Gastrocnemius medialis (tissue), 4 donors: Measurements from ENCODE around the gene CERK. TPM values are rescaled to one million over a fixed set of nuclear protein-coding genes. Genes with fewer than 3 reads are reported as not detected.

Experiments
- ATAC-seq, 2 donors: fragments of 150-250 bp; one replicate each; pipeline ENCODE4 v1.9.1; 2016
- DNase-seq, 2 donors: peaks; one replicate each; pipeline ENCODE4 v3.0.0-alpha.2; 2019
- H3K27ac ChIP-seq, 4 donors: fragments of 200-600 bp; sonication (generic); 1 replicate in 1 of 4; 2 replicates in 3 of 4; pipeline ENCODE4 v1.5.1; 2016 to 2018; ENCODE audit warnings: mild to moderate bottlenecking in 2 of 4, moderate library complexity in 1 of 4
- H3K27me3 ChIP-seq, 3 donors: fragments of 200-600 bp; sonication (generic) in 2 of 3; 1 replicate in 1 of 3; 2 replicates in 2 of 3; pipeline versions ENCODE4 v1.5.1 to v1.6.0; 2016 to 2019; ENCODE audit warnings: mild to moderate bottlenecking in 1 of 3, moderate library complexity in 1 of 3
- H3K36me3 ChIP-seq, 2 donors: fragments of 200-600 bp; sonication (generic) in 1 of 2; one replicate each; pipeline ENCODE4 v1.5.1; 2017 to 2018
- H3K4me1 ChIP-seq, 2 donors: fragments of 200-600 bp; sonication (generic) in 1 of 2; one replicate each; pipeline ENCODE4 v1.5.1; 2016 to 2017; ENCODE audit warnings: mild to moderate bottlenecking in 2 of 2
- H3K4me3 ChIP-seq, 4 donors: fragments of 200-600 bp; sonication (generic) in 3 of 4; 1 replicate in 1 of 4; 2 replicates in 3 of 4; pipeline ENCODE4 v1.5.1; 2016 to 2019; ENCODE audit warnings: mild to moderate bottlenecking in 2 of 4
- H3K9me3 ChIP-seq, 3 donors: fragments of 200-600 bp; sonication (generic) in 2 of 3; 1 replicate in 1 of 3; 2 replicates in 2 of 3; pipeline ENCODE4 v1.5.1; 2016 to 2019
- CTCF ChIP-seq, 5 experiments: fragments of 450-650 bp in 3 of 5; fragments of 200-600 bp in 2 of 5; sonication (generic) in 2 of 5; IDR thresholded peaks in 4 of 5; conservative IDR thresholded peaks in 1 of 5; 1 replicate in 4 of 5; 2 replicates in 1 of 5; pipeline ENCODE4 v1.5.1; 2016 to 2019; ENCODE audit warnings: antibody characterized with exemption in 5 of 5, mild to moderate bottlenecking in 3 of 5, moderate library complexity in 3 of 5
- POLR2A ChIP-seq, 2 donors: fragments of 450-650 bp; IDR thresholded peaks; one replicate each; pipeline ENCODE4 v1.6.1; 2017; ENCODE audit warnings: antibody characterized with exemption in 2 of 2, mild to moderate bottlenecking in 2 of 2, moderate library complexity in 2 of 2
- in situ Hi-C, 4 donors: fragments of 200-750 bp; cut with MboI; loops; one replicate each; pipeline versions ENCODE4 v1.15.0 to v1.8.0; 2017; ENCODE audit warnings: low sequenced_read_pairs in 4 of 4
- intact Hi-C: fragments of 100-400 bp; cut with DNase I; formaldehyde crosslinking; loops from one replicate; pipeline ENCODE4 v1.15.1; 2023; ENCODE audit warnings: low total_unique reads
- total RNA-seq, 4 donors: library from RNA; depleted of rRNA; stranded (reverse); fragments of >200 nt; gene quantifications; one replicate each; pipeline versions ENCODE4 v1.1.0 to v1.2.3, GENCODE V29; 2016

The CERK gene
- total RNA-seq, 4 donors from 2014 or later: 32.7 to 38.7 (median 34.8) TPM

DNA sequence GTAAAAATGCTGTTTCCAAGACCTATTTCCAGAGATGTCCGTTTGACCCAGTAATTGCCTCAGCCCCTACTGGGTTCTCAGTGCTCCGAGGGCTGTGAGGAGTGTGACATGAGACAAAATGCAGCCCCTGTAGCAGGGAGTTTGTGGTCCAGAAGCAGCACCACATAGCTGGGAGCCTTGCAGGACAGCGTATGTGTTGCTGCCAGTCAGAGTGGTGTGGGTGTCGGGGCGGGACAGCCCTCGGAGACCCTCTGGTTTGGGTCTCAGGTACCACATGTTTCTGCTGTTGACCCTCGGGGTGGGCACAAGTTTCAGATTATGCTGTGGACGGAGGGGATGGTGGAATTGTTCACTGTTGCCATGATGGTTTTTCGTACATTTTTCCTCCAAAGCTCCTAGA, 41.6 kb upstream of the CERK start:
- in situ Hi-C loops (loop anchor here in 1 of 4 donors (25.0 kb wide), 1 partner anchor 217 kb away; no protein-coding TSS in a partner anchor), intact Hi-C loops (no loop called here)
- no peaks in the 10 kb centered on the region for H3K9me3 ChIP-seq
- peaks cover 5 to 23% of the 10 kb centered on the region in 2 donors for H3K4me1 ChIP-seq
- no peak overlapping the region for H3K27ac ChIP-seq
- no peak for DNase-seq
- no peak overlapping the region for H3K4me3 ChIP-seq
- no peaks in the 10 kb centered on the region for H3K36me3 ChIP-seq
- ATAC-seq: no peak
- no peak for TF ChIP-seq CTCF (IDR thresholded peaks at IDR 0.05 in 4 of 5, conservative IDR thresholded peaks at IDR 0.05 in 1 of 5)
- no peak for TF ChIP-seq POLR2A (IDR thresholded peaks at IDR 0.05)
- H3K27me3 ChIP-seq: no peaks in the 10 kb centered on the region

- no peak for TF ChIP-seq CTCF (IDR thresholded peaks at IDR 0.05 in 4 of 5, conservative IDR thresholded peaks at IDR 0.05 in 1 of 5)
- TF ChIP-seq POLR2A (IDR thresholded peaks at IDR 0.05): no peak
- ATAC-seq: no peak
- intact Hi-C loops: no loop called here
- no peaks in the 10 kb centered on the region for H3K9me3 ChIP-seq
- H3K4me1 ChIP-seq: peaks cover 8 to 29% of the 10 kb centered on the region in 2 donors
- no peak overlapping the region for H3K4me3 ChIP-seq
- H3K27me3 ChIP-seq: no peaks in the 10 kb centered on the region
- no peak for DNase-seq
- in situ Hi-C loops: loop anchor here in 1 of 4 donors (25.0 kb wide), 1 partner anchor 217 kb away; no protein-coding TSS in a partner anchor
- no peak overlapping the region for H3K27ac ChIP-seq
- no peaks in the 10 kb centered on the region for H3K36me3 ChIP-seq
Observed at GRCh38 chr22:46779023-46779422, 41.0 kb upstream of the CERK start.

DNA sequence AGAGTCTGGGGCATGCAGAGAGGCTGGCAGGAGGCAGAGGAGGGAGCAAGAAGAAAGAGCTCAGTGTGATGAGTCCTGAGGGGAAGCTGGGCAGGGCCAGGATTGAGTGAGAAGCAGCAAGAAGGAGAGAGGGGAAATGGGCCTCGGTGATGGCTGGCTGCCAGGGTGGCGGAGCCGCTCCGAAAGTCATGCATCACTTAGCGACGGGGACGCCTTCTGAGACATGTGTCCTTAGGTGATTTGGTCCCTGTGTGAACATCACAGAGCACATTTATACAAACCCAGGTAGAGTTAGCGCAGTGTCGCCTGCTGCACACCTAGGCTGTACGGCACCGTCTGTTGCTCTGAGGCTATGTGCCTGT, 39.5 kb upstream of the CERK start:
- H3K27ac ChIP-seq: no peak overlapping the region
- no peaks in the 10 kb centered on the region for H3K27me3 ChIP-seq
- DNase-seq: peak in 1 of 2 donors; percentile 30
- TF ChIP-seq CTCF (IDR thresholded peaks at IDR 0.05 in 4 of 5, conservative IDR thresholded peaks at IDR 0.05 in 1 of 5) (no peak), POLR2A (IDR thresholded peaks at IDR 0.05) (no peak)
- H3K9me3 ChIP-seq: no peaks in the 10 kb centered on the region
- intact Hi-C loops: no loop called here
- in situ Hi-C loops: loop anchor here in 1 of 4 donors (25.0 kb wide), 1 partner anchor 215 kb away; no protein-coding TSS in a partner anchor
- ATAC-seq: no peak
- no peaks in the 10 kb centered on the region for H3K36me3 ChIP-seq
- no peak overlapping the region for H3K4me3 ChIP-seq
- H3K4me1 ChIP-seq: peaks cover 22 to 37% of the 10 kb centered on the region in 2 donors

GRCh38 chr22:46776876-46777608, 39.0 kb upstream of the CERK start:
- no peaks in the 10 kb centered on the region for H3K36me3 ChIP-seq
- intact Hi-C loops: no loop called here
- peaks cover 22 to 37% of the 10 kb centered on the region in 2 donors for H3K4me1 ChIP-seq
- no peak overlapping the region for H3K4me3 ChIP-seq
- DNase-seq: no peak
- TF ChIP-seq CTCF (IDR thresholded peaks at IDR 0.05 in 4 of 5, conservative IDR thresholded peaks at IDR 0.05 in 1 of 5): no peak
- TF ChIP-seq POLR2A (IDR thresholded peaks at IDR 0.05): no peak
- no peak for ATAC-seq
- H3K9me3 ChIP-seq: no peaks in the 10 kb centered on the region
- no peak overlapping the region for H3K27ac ChIP-seq
- in situ Hi-C loops: loop anchor here in 1 of 4 donors (25.0 kb wide), 1 partner anchor 215 kb away; no protein-coding TSS in a partner anchor
- no peaks in the 10 kb centered on the region for H3K27me3 ChIP-seq
